Mesendoderm (in vitro differentiated cells): ENCODE data around the gene UBE2D2.
"Not testable (repeated sequence)": the region's sequence is repeated elsewhere in the genome, so short reads cannot be mapped to it uniquely, and the experiment has no call there.

Experiments
- DNase-seq: peaks from one replicate; pipeline ENCODE4 v3.0.0; 2013
- H2AK5ac ChIP-seq: 2 replicates; pipeline ENCODE4 v1.6.1; 2013; ENCODE audit warnings: low read length, inconsistent platforms
- H2BK120ac ChIP-seq: 2 replicates; pipeline ENCODE4 v1.6.1; 2013; ENCODE audit warnings: low read depth, mild to moderate bottlenecking, low read length, moderate library complexity, mixed read lengths
- H2BK15ac ChIP-seq: replicated peaks from 2 replicates; pipeline ENCODE4 v1.6.1; 2013; ENCODE audit warnings: low read depth, mild to moderate bottlenecking, moderate library complexity
- H2BK5ac ChIP-seq: 2 replicates; pipeline ENCODE4 v1.6.1; 2013; ENCODE audit warnings: low read length, inconsistent platforms
- H3K18ac ChIP-seq: 2 replicates; pipeline ENCODE4 v1.6.1; 2013; ENCODE audit warnings: mild to moderate bottlenecking, low read length, mixed read lengths
- H3K23ac ChIP-seq: one replicate; pipeline ENCODE4 v1.6.1; 2013; ENCODE audit warnings: low read length
- H3K27ac ChIP-seq: 2 replicates; pipeline ENCODE4 v1.5.1; 2013; ENCODE audit warnings: low read depth, mild to moderate bottlenecking, inconsistent platforms, low read length, moderate library complexity
- H3K27me3 ChIP-seq: 2 replicates; pipeline ENCODE4 v1.6.1; 2013; ENCODE audit warnings: low read length, control low read depth, mild to moderate bottlenecking, inconsistent platforms; ENCODE audit not compliant: insufficient read depth, poor library complexity
- H3K36me3 ChIP-seq: 2 replicates; pipeline ENCODE4 v1.6.1; 2013; ENCODE audit warnings: low read length, inconsistent platforms; ENCODE audit not compliant: control insufficient read depth, insufficient read depth
- H3K4ac ChIP-seq: one replicate; pipeline ENCODE4 v1.6.1; 2013; ENCODE audit warnings: low read depth, mild to moderate bottlenecking, low read length, moderate library complexity
- H3K4me1 ChIP-seq: 2 replicates; pipeline ENCODE4 v1.6.1; 2013; ENCODE audit warnings: low read depth, low read length, inconsistent platforms; ENCODE audit not compliant: control insufficient read depth
- H3K4me2 ChIP-seq: 2 replicates; pipeline ENCODE4 v1.6.1; 2013; ENCODE audit warnings: low read length
- H3K4me3 ChIP-seq: 2 replicates; pipeline ENCODE4 v1.5.1; 2013; ENCODE audit warnings: mild to moderate bottlenecking, low read length
- H3K56ac ChIP-seq: one replicate; pipeline ENCODE4 v1.6.1; 2013; ENCODE audit warnings: low read length
- H3K79me1 ChIP-seq: 2 replicates; pipeline ENCODE4 v1.6.1; 2013; ENCODE audit warnings: low read length, inconsistent platforms
- H3K79me2 ChIP-seq: 2 replicates; pipeline ENCODE4 v1.6.1; 2013; ENCODE audit warnings: mild to moderate bottlenecking, low read length; ENCODE audit not compliant: control insufficient read depth, insufficient read depth
- H3K9ac ChIP-seq: 2 replicates; pipeline ENCODE4 v1.6.1; 2013; ENCODE audit warnings: low read length, inconsistent platforms
- H4K5ac ChIP-seq: one replicate; pipeline ENCODE4 v1.6.1; 2013; ENCODE audit warnings: low read length
- H4K8ac ChIP-seq: one replicate; pipeline ENCODE4 v1.6.1; 2013; ENCODE audit warnings: low read depth, mild to moderate bottlenecking, control low read depth, low read length, moderate library complexity
- WGBS: extraction: QIAGEN DNeasy Blood & Tissue Kit; methylation state at CpG from one replicate; pipeline ENCODE4 v1.1.7; 2013; ENCODE audit warnings: low lambda C conversion rate, missing lambda C conversion rate; ENCODE audit not compliant: insufficient coverage; ENCODE audit errors: extremely low coverage; 5-methylcytosine and 5-hydroxymethylcytosine counted together

UBE2D2 gene

DNA sequence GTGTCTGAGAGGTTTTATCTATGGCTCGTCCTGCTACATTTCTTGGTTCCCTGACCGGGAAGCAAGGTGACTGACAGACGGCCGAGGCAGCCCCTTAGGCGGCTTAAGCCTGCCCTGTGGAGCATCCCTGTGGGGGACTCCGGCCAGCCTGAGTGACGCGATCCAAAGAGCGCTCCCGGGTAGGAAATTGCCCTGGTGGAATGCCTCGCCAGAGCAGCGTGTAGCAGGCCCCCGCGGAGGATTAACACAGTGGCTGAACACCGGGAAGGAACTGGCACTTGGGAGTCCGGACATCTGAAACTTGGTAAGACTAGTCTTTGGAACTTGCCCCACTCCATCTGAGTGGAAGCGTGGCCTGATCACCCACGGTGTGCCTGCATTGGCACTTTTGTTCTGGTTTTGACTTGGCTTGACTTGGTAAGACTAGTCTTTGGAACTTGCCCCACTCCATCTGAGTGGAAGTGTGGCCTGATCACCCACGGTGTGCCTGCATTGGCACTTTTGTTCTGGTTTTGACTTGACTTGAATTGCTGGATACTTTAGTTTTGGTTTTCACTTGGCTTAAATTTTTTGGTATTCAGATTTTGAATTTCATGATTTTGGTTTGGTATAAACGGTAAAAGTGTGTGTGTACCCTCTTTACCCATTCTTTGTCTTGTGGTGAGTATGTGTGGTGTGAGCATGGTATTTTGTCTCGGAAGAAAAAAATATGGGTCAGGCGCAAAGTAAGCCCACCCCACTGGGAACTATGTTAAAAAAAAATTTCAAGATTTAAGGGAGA, 34.6 kb upstream of the UBE2D2 start:
- H3K23ac ChIP-seq, H2BK15ac ChIP-seq, H3K79me1 ChIP-seq, H4K5ac ChIP-seq, DNase-seq, H2BK5ac ChIP-seq, H3K4me3 ChIP-seq, H3K36me3 ChIP-seq, H3K27ac ChIP-seq, H3K27me3 ChIP-seq, H3K79me2 ChIP-seq, H3K18ac ChIP-seq, H3K9ac ChIP-seq, H3K56ac ChIP-seq, H3K4me1 ChIP-seq, H2BK120ac ChIP-seq, H3K4me2 ChIP-seq, H2AK5ac ChIP-seq, H4K8ac ChIP-seq, H3K4ac ChIP-seq: not testable (repeated sequence)
- 100% methylated on average over 1 of the region's 22 CpGs for WGBS

GRCh38 chr5:139527090-139527470, 34.1 kb upstream of the UBE2D2 start:
- H4K8ac ChIP-seq, H3K4me2 ChIP-seq, DNase-seq, H3K4me1 ChIP-seq, H3K27ac ChIP-seq, H3K56ac ChIP-seq, H3K27me3 ChIP-seq, H2BK5ac ChIP-seq, H3K4ac ChIP-seq, H3K9ac ChIP-seq, H3K18ac ChIP-seq, H3K79me2 ChIP-seq, H2BK15ac ChIP-seq, H2BK120ac ChIP-seq, H3K23ac ChIP-seq, H3K79me1 ChIP-seq, H3K4me3 ChIP-seq, H3K36me3 ChIP-seq, H4K5ac ChIP-seq, H2AK5ac ChIP-seq: not testable (repeated sequence)
- no CpG with 5 or more reads among the region's 2 CpGs for WGBS

GRCh38 chr5:139527896-139528467, 33.2 kb upstream of the UBE2D2 start:
- not testable (repeated sequence) for H3K36me3 ChIP-seq, H4K8ac ChIP-seq, H2AK5ac ChIP-seq, H3K27ac ChIP-seq, H3K79me2 ChIP-seq, H3K56ac ChIP-seq, H2BK15ac ChIP-seq, H3K4ac ChIP-seq, H2BK120ac ChIP-seq, H3K4me3 ChIP-seq, H4K5ac ChIP-seq, DNase-seq, H3K23ac ChIP-seq, H2BK5ac ChIP-seq, H3K4me2 ChIP-seq, H3K27me3 ChIP-seq, H3K9ac ChIP-seq, H3K79me1 ChIP-seq, H3K4me1 ChIP-seq, H3K18ac ChIP-seq
- no CpG with 5 or more reads among the region's 7 CpGs for WGBS

- H2BK15ac ChIP-seq, H3K27me3 ChIP-seq, H3K4ac ChIP-seq, H3K27ac ChIP-seq, H3K79me2 ChIP-seq, H3K79me1 ChIP-seq, H3K4me2 ChIP-seq, H3K23ac ChIP-seq, H3K9ac ChIP-seq, H3K4me3 ChIP-seq, H3K56ac ChIP-seq, H3K36me3 ChIP-seq, DNase-seq, H3K4me1 ChIP-seq, H3K18ac ChIP-seq, H2AK5ac ChIP-seq, H2BK5ac ChIP-seq, H4K5ac ChIP-seq, H2BK120ac ChIP-seq, H4K8ac ChIP-seq: not testable (repeated sequence)
- WGBS, result no CpG with 5 or more reads among the region's 8 CpGs
Observed at GRCh38 chr5:139528695-139529094, 32.4 kb upstream of the UBE2D2 start.

GRCh38 chr5:139530079-139530478, 31.1 kb upstream of the UBE2D2 start:
- not testable (repeated sequence) for H3K79me2 ChIP-seq, H2BK15ac ChIP-seq, H3K36me3 ChIP-seq, DNase-seq, H3K27me3 ChIP-seq, H2BK120ac ChIP-seq, H4K5ac ChIP-seq, H2BK5ac ChIP-seq, H3K4me2 ChIP-seq, H3K4me1 ChIP-seq, H3K79me1 ChIP-seq, H3K4me3 ChIP-seq, H3K9ac ChIP-seq, H4K8ac ChIP-seq, H2AK5ac ChIP-seq, H3K18ac ChIP-seq, H3K4ac ChIP-seq, H3K56ac ChIP-seq, H3K27ac ChIP-seq, H3K23ac ChIP-seq
- WGBS, result no CpG with 5 or more reads among the region's 2 CpGs

- Histone ChIP-seq H4K8ac (no peak overlapping the region), H3K23ac (no peak overlapping the region), H3K27me3 (no peaks in the 10 kb centered on the region), H2AK5ac (no peak overlapping the region), H3K9ac (no peak overlapping the region), H2BK5ac (no peak overlapping the region), H3K79me1 (no peaks in the 10 kb centered on the region), H2BK15ac (no peak overlapping the region), H3K4me1 (no peaks in the 10 kb centered on the region), H3K18ac (no peak overlapping the region), H3K4me3 (no peak overlapping the region), H2BK120ac (no peak overlapping the region), H3K79me2 (no peaks in the 10 kb centered on the region), H3K4ac (no peak overlapping the region), H4K5ac (no peak overlapping the region), H3K56ac (no peak overlapping the region), H3K27ac (no peak overlapping the region), H3K36me3 (no peaks in the 10 kb centered on the region), H3K4me2 (no peak overlapping the region)
- DNase-seq, result no peak
- WGBS, result no CpG with 5 or more reads among the region's 3 CpGs
Observed at GRCh38 chr5:139531772-139532169, 29.4 kb upstream of the UBE2D2 start.
